H9 (cell line): Measurements from ENCODE around the gene FLT1. TPM values are rescaled to one million over a fixed set of nuclear protein-coding genes. Genes with fewer than 3 reads are reported as not detected.

Experiments
- DNase-seq: peaks from one replicate; pipeline ENCODE4 v3.0.0-alpha.2; 2017
- H2AFZ ChIP-seq: one replicate; pipeline ENCODE4 v1.6.1; 2013; ENCODE audit warnings: mild to moderate bottlenecking, low read length, control low read depth, moderate library complexity
- H2AK5ac ChIP-seq: 2 replicates; pipeline ENCODE4 v1.6.1; 2013; ENCODE audit warnings: low read length, control low read depth, mixed read lengths; ENCODE audit not compliant: insufficient read length
- H2BK120ac ChIP-seq: one replicate; pipeline ENCODE4 v1.6.1; 2013; ENCODE audit warnings: low read depth, mild to moderate bottlenecking, low read length, control low read depth, inconsistent platforms; ENCODE audit not compliant: poor library complexity, severe bottlenecking
- H2BK12ac ChIP-seq: 2 replicates; pipeline ENCODE4 v1.6.1; 2013; ENCODE audit warnings: low read length, control low read depth, mixed read lengths, low read depth; ENCODE audit not compliant: insufficient read length
- H2BK15ac ChIP-seq: 2 replicates; pipeline ENCODE4 v1.6.1; 2013; ENCODE audit warnings: low read depth, low read length, control low read depth
- H2BK20ac ChIP-seq: one replicate; pipeline ENCODE4 v1.6.1; 2013; ENCODE audit warnings: low read depth, mild to moderate bottlenecking, low read length, control low read depth, inconsistent platforms; ENCODE audit not compliant: poor library complexity, severe bottlenecking
- H2BK5ac ChIP-seq: 2 replicates; pipeline ENCODE4 v1.6.1; 2013; ENCODE audit warnings: low read length, control low read depth, mixed read lengths; ENCODE audit not compliant: insufficient read length
- H3K14ac ChIP-seq: 2 replicates; pipeline ENCODE4 v1.6.1; 2013; ENCODE audit warnings: low read length, control low read depth; ENCODE audit not compliant: insufficient read depth
- H3K18ac ChIP-seq: 2 replicates; pipeline ENCODE4 v1.6.1; 2013; ENCODE audit warnings: low read depth, mild to moderate bottlenecking, mixed read lengths, low read length, control low read depth; ENCODE audit not compliant: insufficient read length
- H3K23ac ChIP-seq: 2 replicates; pipeline ENCODE4 v1.6.1; 2013; ENCODE audit warnings: low read length, control low read depth, mixed read lengths, low read depth; ENCODE audit not compliant: insufficient read length
- H3K23me2 ChIP-seq: 2 replicates; pipeline ENCODE4 v1.6.1; 2013; ENCODE audit warnings: low read depth, mild to moderate bottlenecking, mixed read lengths, low read length, control low read depth; ENCODE audit not compliant: insufficient read length, poor library complexity, severe bottlenecking
- H3K27ac ChIP-seq: 2 replicates; pipeline ENCODE4 v1.5.1; 2013; ENCODE audit warnings: low read length, control low read depth, mixed read lengths, low read depth; ENCODE audit not compliant: insufficient read length
- H3K27me3 ChIP-seq: 2 replicates; pipeline ENCODE4 v1.6.1; 2013; ENCODE audit warnings: low read length, control low read depth, inconsistent platforms; ENCODE audit not compliant: insufficient read depth
- H3K4ac ChIP-seq: 2 replicates; pipeline ENCODE4 v1.6.1; 2013; ENCODE audit warnings: low read depth, mild to moderate bottlenecking, control low read depth, inconsistent platforms, low read length, moderate library complexity
- H3K4me1 ChIP-seq: 2 replicates; pipeline ENCODE4 v1.6.1; 2013; ENCODE audit warnings: low read length, control low read depth, inconsistent platforms; ENCODE audit not compliant: insufficient read depth
- H3K4me2 ChIP-seq: 2 replicates; pipeline ENCODE4 v1.6.1; 2013; ENCODE audit warnings: low read length, control low read depth, mixed read lengths; ENCODE audit not compliant: insufficient read length, insufficient read depth
- H3K56ac ChIP-seq: 2 replicates; pipeline ENCODE4 v1.6.1; 2013; ENCODE audit warnings: low read depth, mild to moderate bottlenecking, mixed read lengths, low read length, control low read depth; ENCODE audit not compliant: insufficient read length
- H3K79me1 ChIP-seq: 2 replicates; pipeline ENCODE4 v1.6.1; 2013; ENCODE audit warnings: low read depth, mild to moderate bottlenecking, moderate library complexity, low read length, control low read depth, inconsistent platforms; ENCODE audit not compliant: insufficient read depth, poor library complexity, severe bottlenecking
- H3K79me2 ChIP-seq: 2 replicates; pipeline ENCODE4 v1.6.1; 2013; ENCODE audit warnings: low read length, control low read depth, inconsistent platforms; ENCODE audit not compliant: insufficient read depth
- H3K9ac ChIP-seq: 2 replicates; pipeline ENCODE4 v1.6.1; 2013; ENCODE audit warnings: low read length, control low read depth, mixed read lengths; ENCODE audit not compliant: insufficient read length; ENCODE audit errors: extremely low read depth
- H3K9me3 ChIP-seq: one replicate; pipeline ENCODE4 v1.6.1; 2013; ENCODE audit warnings: low read depth, low read length, inconsistent platforms; ENCODE audit not compliant: control insufficient read depth
- H3T11ph ChIP-seq: one replicate; pipeline ENCODE4 v1.6.1; 2013; ENCODE audit warnings: mild to moderate bottlenecking, low read length, control low read depth, inconsistent platforms
- H4K20me1 ChIP-seq: one replicate; pipeline ENCODE4 v1.6.1; 2013; ENCODE audit not compliant: control insufficient read depth, insufficient read length, insufficient read depth
- H4K5ac ChIP-seq: 2 replicates; pipeline ENCODE4 v1.6.1; 2013; ENCODE audit warnings: low read depth, mild to moderate bottlenecking, mixed read lengths, low read length, control low read depth; ENCODE audit not compliant: insufficient read length
- H4K8ac ChIP-seq: replicated peaks from 2 replicates; pipeline ENCODE4 v1.6.1; 2013; ENCODE audit warnings: low read length, control low read depth, mixed read lengths, low read depth; ENCODE audit not compliant: insufficient read length
- H4K91ac ChIP-seq: 2 replicates; pipeline ENCODE4 v1.6.1; 2013; ENCODE audit warnings: low read depth, mild to moderate bottlenecking, moderate library complexity, mixed read lengths, low read length, control low read depth; ENCODE audit not compliant: insufficient read length
- H3K27ac Mint-ChIP-seq, 3 experiments: 2 replicates in 2 of 3; 3 replicates in 1 of 3; pipeline ENCODE4 v1.8.0; 2020 to 2021; ENCODE audit warnings: mixed read lengths in 3 of 3, mild to moderate bottlenecking in 1 of 3, moderate library complexity in 1 of 3
- H3K27me3 Mint-ChIP-seq: 2 replicates; pipeline ENCODE4 v1.8.0; 2021; ENCODE audit warnings: low read depth, mild to moderate bottlenecking, moderate library complexity, mixed read lengths
- H3K36me3 Mint-ChIP-seq, 3 experiments: 2 replicates in 2 of 3; 3 replicates in 1 of 3; pipeline ENCODE4 v1.8.0; 2020 to 2021; ENCODE audit warnings: low read depth in 3 of 3, mixed read lengths in 3 of 3; ENCODE audit not compliant: insufficient read depth in 1 of 3
- H3K4me1 Mint-ChIP-seq, 2 experiments: 2 replicates each; pipeline ENCODE4 v1.8.0; 2020; ENCODE audit warnings: mixed read lengths in 2 of 2
- H3K4me3 Mint-ChIP-seq, 2 experiments: 2 replicates in 1 of 2; 3 replicates in 1 of 2; pipeline ENCODE4 v1.8.0; 2020 to 2021; ENCODE audit warnings: mild to moderate bottlenecking in 2 of 2, mixed read lengths in 2 of 2, moderate library complexity in 1 of 2
- H3K9me3 Mint-ChIP-seq, 2 experiments: 2 replicates in 1 of 2; 3 replicates in 1 of 2; pipeline ENCODE4 v1.8.0; 2020; ENCODE audit warnings: mild to moderate bottlenecking in 2 of 2, mixed read lengths in 2 of 2, moderate library complexity in 1 of 2
- WGBS: extraction: QIAGEN DNeasy Blood & Tissue Kit; methylation state at CpG from one replicate; pipeline ENCODE4 v1.1.7; 2013; ENCODE audit warnings: missing lambda C conversion rate, low lambda C conversion rate, mixed read lengths; ENCODE audit not compliant: insufficient read length; ENCODE audit errors: extremely low coverage; 5-methylcytosine and 5-hydroxymethylcytosine counted together
- total RNA-seq: library from RNA; stranded (reverse); gene quantifications from 2 replicates; pipeline ENCODE4 v1.2.1, GENCODE V29; 2021
- TF ChIP-seq, protein P1 (sequence below): fragments of 200-600 bp; sonication (generic); conservative IDR thresholded peaks from 3 replicates; pipeline ENCODE4 v1.8.0; 2021; ENCODE audit warnings: antibody characterized with exemption, mild to moderate bottlenecking

Gene FLT1
- total RNA-seq, 1 experiment from 2014 or later, result 84.1 TPM

DNA sequence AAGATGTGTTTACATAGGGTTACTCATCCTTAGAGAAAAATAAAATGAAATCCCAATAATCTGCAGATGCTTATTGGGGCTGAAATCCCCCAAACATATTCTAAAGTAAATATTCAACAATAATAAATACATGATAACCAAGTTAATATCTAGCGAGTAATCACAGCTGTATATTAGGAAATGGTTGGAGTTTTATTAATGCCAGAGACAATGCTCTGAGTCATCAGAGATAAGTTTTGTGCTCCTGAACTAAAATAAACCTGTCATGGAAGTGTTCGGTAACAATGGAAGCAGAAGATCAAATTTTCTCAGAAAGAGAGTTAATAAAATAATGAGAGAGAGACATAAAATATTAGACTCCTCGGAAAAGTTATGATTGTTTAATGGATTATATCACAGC is 31.4 kb downstream of the FLT1 start:
- Histone ChIP-seq H2BK12ac (no peak overlapping the region), H3K79me1 (peaks cover 3% of the 10 kb centered on the region), H3K9me3 (no peaks in the 10 kb centered on the region), H3K4me2 (no peak overlapping the region), H4K91ac (no peak overlapping the region), H3K23ac (no peak overlapping the region), H3K27me3 (no peaks in the 10 kb centered on the region), H3K56ac (no peak overlapping the region), H2BK5ac (no peak overlapping the region), H2BK15ac (no peak overlapping the region), H3K4ac (no peak overlapping the region), H2BK20ac (no peak overlapping the region), H3T11ph (no peak overlapping the region), H3K14ac (no peak overlapping the region), H4K20me1 (no peaks in the 10 kb centered on the region), H2BK120ac (no peak overlapping the region), H3K79me2 (peaks cover 4% of the 10 kb centered on the region), H3K4me1 (peaks cover 3% of the 10 kb centered on the region), H4K5ac (no peak overlapping the region), H3K18ac (no peak overlapping the region), H3K9ac (no peak overlapping the region), H4K8ac (no peak overlapping the region), H2AK5ac (no peak overlapping the region), H3K27ac (no peak overlapping the region), H2AFZ (no peak overlapping the region), H3K23me2 (no peaks in the 10 kb centered on the region)
- Mint-ChIP-seq H3K36me3 (peaks cover 64 to 90% (median 88%) of the 10 kb centered on the region in 3 experiments), H3K27me3 (no peaks in the 10 kb centered on the region), H3K4me3 (no peak overlapping the region), H3K4me1 (peaks cover 20% of the 10 kb centered on the region in 2 experiments), H3K27ac (peak overlapping the region in 1 of 3 experiments; percentile 77; a peak in 1 of 7 replicates), H3K9me3 (peaks cover 0 to 2% of the 10 kb centered on the region in 2 experiments; a peak in 2 of 5 replicates)
- WGBS, result no CpG with 5 or more reads among the region's 3 CpGs
- no peak for DNase-seq
- TF ChIP-seq, protein P1, sequence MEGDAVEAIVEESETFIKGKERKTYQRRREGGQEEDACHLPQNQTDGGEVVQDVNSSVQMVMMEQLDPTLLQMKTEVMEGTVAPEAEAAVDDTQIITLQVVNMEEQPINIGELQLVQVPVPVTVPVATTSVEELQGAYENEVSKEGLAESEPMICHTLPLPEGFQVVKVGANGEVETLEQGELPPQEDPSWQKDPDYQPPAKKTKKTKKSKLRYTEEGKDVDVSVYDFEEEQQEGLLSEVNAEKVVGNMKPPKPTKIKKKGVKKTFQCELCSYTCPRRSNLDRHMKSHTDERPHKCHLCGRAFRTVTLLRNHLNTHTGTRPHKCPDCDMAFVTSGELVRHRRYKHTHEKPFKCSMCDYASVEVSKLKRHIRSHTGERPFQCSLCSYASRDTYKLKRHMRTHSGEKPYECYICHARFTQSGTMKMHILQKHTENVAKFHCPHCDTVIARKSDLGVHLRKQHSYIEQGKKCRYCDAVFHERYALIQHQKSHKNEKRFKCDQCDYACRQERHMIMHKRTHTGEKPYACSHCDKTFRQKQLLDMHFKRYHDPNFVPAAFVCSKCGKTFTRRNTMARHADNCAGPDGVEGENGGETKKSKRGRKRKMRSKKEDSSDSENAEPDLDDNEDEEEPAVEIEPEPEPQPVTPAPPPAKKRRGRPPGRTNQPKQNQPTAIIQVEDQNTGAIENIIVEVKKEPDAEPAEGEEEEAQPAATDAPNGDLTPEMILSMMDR, result no peak
